Measurements from ENCODE around the gene CCDC159.
A peak's percentile ranks its signal among the peaks of the same experiment; 100 is the strongest.
"Not testable (repeated sequence)": the region's sequence is repeated elsewhere in the genome, so short reads cannot be mapped to it uniquely, and the experiment has no call there.

Gene CCDC159

DNA sequence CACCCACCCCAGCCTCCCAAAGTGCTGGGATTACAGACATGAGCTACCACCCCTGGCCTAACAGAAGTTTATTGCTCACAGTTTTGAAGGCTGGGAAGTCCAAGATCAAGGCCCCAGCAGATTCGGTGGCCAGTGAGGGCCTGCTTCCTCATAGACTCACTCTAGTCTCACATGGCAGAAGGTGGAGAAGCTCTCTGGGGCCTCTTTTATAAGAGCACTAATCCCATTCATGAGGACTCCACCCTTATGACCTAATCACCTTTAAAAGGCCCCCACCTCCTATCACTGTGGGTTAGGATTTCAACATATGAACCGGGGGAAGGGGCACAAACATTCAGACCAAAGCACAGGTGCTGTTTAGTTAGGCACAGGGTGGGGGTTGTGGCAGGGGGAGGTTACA, 21.2 kb downstream of the CCDC159 start:
- no peak for DNase-seq (ENCODE audit: low spot score)

DNA sequence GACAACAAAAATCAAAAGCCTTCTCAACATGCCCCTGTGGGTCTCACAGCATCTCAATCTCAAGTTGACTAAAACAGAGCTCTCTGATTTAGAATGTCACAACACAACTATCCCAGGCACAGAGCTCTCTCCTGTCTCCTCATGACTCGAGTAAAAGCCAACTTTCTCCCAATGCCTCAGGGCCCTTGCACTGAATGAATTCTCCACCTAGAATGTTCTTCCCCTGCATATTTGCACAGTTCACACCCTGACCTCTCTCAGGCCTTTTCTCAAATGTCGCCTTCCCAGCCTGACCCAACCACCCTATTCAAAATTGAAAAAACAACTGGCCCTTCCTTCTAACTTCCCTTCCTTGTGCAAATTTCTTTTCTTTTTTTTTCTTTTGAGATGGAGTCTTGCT, 24.4 kb downstream of the CCDC159 start:
- DNase-seq (ENCODE audit: low spot score) = no peak

DNA sequence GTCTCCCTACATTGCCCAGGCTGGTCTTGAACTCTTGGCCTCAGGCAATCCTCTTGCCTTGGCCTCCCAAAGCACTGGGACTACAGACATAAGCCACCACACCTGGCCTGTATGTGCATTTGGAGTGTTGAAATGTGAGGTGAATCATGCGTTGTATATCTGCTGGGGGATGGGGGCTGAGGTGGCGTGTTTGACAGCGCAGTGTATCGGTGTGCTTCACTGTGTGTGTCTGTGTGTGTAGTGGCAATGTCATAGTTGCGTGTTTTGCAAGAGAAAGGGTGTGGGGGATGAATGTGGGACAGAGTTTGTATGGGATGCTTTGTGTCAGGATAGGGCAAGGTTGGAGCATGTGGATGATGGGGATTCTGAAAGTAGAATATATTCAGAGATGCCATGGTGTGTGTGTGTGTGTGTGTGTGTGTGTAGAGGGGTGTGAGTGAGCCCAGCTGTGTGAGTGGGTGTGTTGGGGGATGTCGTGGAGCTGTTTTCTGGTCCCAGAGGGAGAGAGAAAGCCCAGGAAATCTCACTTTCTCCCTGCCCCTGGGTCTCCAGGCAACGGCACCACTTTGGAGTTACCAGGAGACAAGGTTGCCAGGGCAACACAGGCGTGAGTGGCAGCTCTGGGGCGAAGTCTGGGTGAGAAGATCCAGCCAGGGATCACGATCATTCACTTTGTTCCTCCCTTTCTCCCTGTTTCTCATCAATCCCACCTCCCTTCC, 27.0 kb downstream of the CCDC159 start:
- no peak for DNase-seq (ENCODE audit: low spot score)

DNA sequence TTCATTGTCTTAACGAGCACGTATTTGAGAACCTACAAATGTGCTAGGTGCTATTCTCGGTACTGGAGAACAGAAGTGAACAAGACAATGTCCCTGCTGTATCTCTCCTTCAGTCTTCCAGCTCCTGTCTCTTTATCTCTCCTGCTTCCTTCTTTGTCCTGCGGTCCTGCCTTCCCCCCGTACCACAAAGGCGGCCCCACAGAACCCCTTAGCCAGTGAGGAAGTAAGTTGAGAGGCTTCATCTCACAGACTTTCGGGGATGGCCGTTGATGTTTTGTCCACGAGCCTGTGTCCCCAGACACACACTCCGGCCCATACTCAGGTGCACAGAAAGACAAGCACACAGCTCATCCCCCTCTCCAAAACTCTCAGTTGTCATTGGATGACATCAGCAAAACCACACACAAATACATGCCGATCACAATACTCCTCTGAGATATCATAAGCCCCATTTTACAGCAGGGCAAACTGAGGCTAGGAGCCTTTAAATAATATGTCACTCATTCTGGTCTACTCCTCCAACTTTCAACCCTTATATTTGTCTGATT, 27.6 kb downstream of the CCDC159 start:
- DNase-seq (ENCODE audit: low spot score) = no peak

DNA sequence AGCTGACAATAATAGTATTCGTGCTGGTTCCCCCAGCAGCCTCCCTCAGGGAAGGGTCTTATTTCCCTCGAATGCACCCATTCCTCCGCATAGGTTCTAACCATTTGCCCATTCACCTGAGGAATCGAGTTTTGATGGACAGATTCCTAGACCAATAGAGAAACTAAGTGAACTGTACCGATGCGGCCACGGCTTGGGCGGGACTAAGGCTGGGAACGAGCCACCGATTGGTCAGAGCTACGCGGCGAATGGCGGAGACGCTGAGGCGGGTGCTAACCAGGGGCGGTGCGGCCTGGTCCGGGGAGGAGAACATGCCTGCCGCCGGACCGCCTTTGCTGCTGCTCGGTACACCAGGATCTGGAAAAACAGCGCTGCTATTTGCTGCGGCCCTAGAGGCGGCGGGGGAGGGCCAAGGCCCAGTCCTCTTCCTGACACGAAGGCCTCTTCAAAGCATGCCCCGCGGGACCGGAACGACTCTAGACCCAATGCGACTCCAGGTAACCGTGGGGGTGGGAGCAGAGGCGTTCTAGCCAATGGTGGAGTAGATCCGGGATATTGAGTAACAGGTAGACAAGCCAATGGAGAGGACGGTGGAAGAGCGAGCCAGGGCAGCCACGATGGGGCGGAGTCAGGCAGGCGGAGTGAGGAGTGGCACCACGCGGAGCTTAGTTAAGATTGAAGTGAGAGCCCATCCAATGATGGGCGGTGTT, 28.3 kb downstream of the CCDC159 start, which contains the start of gene SWSAP1:
TSS of gene SWSAP1 (plus strand) at position 234 of the 710 bp plus-strand sequence. CDS start at position 249, 15 bp downstream.
- peak; percentile 99 for DNase-seq (ENCODE audit: low spot score)

DNA sequence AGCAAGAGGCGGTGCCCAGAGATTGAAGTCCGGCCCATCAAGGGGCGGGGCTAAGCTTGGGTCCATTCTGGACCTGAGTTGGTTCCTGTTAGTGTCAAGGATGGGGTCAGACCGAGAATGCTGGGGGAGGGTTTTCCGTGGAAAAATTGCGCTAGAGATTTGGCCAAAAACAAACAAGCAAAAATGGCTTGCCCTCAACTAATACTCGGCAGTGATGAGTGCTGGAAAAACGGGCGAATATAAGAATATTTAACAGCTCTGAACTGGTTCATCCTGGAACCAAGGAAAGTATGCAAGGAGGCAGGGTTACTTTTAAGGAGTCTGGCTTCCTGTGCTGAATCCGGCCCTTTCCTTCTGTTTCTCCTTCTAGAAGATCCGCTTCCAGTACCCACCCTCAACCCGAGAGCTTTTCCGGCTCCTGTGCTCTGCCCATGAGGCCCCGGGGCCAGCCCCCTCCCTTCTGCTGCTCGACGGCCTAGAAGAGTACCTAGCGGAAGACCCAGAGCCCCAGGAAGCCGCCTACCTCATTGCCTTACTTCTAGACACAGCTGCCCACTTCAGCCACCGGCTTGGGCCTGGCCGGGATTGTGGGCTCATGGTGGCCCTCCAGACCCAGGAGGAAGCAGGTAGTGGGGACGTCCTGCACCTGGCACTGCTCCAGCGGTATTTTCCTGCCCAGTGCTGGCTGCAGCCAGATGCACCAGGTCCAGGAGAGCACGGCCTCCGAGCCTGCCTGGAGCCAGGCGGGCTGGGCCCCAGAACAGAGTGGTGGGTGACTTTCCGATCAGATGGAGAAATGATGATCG, 29.0 kb downstream of the CCDC159 start:
- DNase-seq (ENCODE audit: low spot score) = no peak

DNA sequence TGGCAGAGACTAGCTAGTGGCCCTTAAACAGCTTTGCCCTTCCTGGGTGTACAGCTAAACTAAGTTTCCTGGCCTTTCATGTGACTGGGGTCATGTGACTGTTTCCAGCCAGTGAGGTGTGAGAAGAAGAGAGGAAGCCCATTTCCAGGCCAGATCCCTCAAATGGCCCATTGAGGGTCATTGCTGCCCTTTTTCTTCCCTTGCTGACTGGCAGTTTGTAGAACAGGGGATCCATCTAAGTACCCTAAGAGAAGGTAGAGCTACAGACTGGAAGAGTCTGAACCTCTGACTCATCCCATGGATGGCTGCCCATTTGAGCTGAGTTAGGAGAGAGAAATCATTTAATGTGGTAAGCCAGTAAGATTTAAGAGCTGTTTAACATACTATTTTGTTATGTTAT, 30.9 kb downstream of the CCDC159 start:
- no peak for DNase-seq (ENCODE audit: low spot score)

DNA sequence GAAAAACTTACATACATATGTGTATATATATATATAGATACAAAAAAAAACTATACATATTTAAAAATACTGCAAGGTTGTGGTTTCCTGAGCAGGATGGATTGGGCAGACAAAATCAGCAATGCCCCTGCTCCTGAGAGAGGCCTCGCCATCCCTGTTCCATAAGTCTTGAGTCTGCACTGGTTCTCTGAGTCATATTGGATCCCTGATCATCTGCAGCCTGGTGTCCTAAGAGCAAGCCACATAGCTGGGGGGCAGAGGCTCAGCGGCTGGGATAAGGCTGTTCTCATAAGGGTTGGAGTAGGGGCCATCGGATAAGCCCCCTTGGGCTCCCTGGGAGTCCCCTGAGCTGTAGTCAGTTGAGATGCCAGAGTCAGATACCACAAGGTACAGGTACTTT, 31.4 kb downstream of the CCDC159 start:
- no peak for DNase-seq (ENCODE audit: low spot score)

DNA sequence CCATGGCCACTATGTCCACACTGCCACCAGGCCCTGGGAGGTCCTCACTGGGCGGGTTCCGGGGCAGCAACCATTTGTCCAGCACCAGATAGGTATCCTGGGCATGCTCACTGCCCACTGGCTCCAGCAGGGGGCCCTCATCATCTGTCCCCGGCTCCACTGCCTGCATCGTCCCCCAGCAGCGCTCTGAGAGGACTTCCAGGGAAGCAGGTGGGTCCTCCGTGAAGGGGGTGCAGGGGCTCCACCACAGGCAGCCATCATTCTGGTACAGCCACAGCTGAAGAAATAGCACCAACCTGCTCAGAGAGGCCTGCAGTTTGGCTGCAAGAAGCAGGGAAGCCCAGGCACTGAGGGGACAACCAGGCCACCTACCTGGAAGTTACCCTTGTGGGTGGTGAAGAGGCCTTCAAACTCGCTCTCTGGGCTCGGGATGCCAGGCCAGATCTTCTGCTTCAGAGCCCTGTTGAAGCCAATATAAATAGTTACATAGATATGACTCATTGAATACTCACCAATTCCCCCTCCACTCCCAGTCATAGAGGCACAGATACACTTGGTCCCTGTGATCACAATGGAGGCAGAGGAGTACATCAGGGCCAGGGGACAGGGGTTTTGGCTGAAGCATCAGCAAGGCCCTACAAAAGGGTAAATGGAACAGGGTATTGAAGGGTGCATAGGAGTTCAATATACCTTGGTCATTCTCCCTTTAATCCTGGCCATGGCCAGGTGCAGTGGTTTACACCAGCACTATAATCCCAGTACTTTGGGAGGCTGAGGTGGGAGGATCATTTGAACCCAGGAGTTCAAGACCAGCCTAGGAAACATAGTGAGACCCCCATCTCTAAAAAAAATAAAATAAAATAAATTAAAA, 32.2 kb downstream of the CCDC159 start:
- DNase-seq (ENCODE audit: low spot score) = peak; percentile 54

DNA sequence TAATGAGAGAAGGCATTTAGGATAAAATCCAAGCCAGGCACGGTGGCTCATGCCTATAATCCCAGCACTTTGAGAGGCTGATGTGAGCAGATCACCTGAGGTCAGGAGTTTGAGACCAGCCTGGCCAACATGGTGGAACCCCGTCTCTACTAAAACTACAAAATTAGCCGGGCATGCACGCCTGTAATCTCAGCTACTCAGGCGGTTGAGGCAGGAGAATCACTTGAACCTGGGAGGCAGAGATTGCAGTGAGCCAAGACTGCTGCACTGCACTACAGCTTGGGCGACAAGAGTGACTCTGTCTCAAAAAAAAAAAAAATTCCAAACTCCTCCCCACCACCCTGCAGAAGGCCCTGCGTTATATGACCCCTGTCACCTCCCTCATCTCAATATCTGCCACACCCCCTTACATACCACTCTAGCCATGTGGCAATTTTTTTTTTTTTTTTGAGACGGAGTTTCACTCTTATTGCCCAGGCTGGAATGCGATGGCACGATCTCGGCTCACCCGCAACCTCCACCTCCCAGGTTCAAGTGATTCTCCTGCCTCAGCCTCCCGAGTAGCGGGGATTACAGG, 33.0 kb downstream of the CCDC159 start:
- not testable (repeated sequence) for DNase-seq (ENCODE audit: low spot score)

DNA sequence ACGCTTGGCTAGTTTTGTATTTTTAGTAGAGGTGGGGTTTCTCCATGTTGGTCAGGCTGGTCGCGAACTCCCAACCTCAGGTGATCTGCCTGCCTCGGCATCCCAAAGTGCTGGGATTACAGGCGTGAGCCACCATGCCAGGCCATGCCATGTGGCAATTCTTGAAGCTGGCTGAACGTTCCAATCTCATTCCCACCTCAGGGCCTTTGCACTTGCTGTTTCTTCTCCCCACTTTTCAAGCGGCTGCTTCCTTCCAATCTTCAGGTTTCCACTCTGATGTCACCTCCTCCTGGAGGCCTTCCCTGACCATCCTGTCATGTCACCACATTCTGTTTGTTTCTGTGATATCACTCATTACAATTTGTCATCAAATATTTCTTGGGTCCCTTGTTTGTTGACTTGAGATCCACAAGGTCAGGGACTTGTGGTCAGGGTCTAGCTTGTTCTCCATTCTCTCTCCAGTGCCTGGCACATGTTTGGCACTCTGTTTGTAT, 33.6 kb downstream of the CCDC159 start:
- DNase-seq (ENCODE audit: low spot score) = no peak

DNA sequence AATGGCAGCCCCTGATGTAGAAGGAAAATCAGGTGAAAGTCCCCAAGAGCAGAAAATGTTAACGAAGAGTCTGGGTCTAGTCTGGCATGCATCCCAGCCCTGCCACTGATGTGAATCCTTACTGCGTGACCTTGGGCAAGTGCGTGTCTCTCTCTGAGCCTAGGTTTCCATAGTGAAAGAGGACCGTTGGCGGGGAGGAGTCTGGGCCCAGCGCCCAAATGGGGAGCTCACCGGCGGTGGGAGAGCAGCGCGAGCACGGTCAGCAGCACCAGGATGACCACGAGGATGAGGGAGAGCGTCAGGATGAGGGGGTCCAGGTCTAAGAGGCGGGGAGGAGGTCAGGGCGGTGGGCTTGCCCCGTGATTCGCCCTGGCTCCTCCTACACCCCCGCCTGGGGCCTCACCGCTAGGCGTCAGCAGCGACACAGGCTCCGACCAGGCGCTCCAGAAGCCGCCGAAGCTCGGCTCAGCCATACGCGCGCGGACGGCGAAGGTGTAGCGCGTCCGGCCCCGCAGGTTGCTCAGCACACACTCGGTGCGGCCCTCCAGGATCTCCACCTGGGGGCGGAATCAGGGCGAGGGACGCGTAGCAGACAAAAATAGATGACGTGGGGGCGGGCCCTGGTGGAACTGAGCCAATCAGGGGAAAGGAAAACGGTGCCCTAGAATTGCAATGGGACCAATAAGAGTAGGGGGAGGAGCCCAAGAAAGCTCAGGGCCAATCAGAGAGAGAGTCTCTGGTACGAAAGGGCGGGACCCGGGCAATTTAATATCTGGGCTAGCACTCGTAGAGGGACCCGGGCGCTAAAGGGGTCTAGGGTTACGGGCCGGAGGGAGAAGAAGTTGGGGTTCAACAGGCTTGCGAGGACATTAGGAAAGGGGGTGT, 34.6 kb downstream of the CCDC159 start:
- peak; percentile 97 for DNase-seq (ENCODE audit: low spot score)

DNA sequence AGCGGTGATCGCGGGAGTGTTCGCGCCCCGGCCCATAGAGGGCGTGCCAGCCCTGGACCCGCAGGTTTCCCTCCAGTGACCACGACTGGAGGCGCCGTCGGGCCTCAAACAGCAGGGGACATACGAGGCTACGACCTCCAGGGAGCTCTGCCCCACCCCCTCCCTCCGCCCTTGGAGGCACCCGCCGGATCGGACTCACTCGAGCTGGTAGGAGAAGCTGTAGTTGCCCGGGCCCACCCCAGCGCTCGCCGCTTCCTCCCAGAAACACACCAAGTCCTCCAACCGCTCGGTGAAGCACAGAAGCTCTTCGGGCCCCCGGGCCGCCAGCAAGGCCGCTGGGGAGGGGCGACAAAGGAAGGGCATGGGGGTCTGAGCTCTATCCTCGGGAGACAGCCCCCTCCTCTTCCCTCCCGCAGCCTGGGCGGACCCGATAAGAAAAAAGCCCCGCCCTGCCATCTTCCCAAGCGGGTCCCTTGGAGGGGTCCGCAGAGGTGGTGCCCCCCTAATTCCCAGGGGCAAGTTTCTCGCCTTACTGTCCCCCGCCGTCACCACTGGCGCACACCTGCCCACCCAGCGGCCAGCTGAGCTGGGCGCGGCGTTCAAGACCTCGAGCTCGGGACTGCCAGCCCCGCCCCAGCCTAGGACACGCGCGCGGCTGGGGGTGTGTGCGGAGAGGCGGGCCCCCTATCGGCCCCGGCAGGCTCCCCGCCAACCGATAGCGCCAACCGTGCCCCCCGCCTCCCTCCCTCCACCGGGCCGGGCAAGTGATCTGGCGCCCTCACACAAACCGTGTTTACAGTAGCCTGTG, 36.8 kb downstream of the CCDC159 start:
- DNase-seq (ENCODE audit: low spot score) = peak; percentile 66

DNA sequence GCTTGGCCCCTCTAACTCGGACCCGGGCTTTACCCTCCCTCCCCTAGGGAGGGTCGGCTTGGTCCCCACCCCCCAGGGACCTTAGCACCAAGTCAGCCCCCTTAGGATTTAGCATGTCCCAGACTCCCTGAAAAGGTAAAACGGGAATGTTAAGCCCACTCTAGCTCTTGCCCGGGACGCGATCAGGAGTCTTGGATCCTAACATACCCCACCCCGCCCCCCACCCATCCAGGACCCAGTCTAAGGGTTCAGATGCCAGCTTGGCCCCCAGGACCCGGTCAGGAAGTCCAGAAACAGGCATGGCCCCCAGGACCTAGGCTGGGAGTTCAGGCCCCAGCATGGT, 37.4 kb downstream of the CCDC159 start:
- no peak for DNase-seq (ENCODE audit: low spot score)

DNA sequence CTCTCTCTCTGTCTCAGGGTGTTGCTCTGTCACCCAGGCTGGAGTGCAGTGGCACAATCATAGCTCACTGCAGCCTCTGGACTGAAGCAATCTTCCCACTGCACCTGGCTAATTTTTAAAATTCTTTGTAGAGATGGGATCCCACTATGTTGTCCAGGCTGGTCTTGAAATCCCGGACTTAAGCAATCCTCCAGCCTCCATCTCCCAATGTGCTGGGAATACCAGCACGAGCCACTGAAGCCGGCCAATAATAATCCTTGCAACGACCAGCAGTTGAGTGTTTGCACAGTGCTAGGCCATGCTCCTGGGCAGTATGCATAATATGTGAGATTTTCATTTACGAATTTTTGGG, 38.4 kb downstream of the CCDC159 start:
- no peak for DNase-seq (ENCODE audit: low spot score)

DNA sequence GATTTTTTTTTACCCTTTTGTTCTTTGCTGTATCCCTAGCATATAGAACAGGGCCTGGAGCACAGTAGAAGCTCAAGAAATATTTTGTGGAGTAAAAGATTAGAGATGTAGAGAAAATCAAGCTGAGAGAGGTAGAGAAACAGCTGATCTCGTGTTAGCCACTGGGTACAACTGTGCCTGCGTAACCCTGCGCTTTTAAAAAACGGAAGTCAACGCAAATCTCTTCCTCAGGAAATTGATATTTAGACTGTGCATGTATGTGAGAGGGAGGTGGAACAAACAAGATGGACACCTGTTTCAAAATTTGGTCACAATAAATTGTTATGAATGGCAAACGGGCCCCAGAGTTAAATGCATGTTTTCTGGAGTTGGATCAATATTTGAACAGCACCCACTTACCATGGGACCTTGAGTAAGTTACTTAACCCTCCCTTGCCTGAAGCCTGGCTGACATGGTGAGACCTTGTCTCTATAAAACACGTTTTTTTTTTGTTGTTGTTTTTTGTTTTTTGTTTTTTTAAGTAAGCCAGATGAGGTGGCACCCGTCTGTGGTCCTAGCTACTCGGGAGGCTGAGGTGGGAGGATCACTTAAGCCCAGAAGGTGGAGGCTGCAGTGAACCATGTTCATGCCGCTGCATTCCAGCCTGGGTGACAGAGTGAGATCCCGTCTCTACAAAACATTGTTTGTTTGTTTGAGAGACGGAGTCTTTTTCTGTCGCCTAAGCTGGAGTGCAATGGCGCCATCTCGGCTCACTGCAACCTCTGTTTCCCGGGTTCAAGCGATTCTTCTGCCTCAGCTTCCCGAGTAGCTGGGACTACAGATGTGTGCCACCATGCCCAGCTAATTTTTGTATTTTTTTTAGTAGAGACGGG, 41.1 kb downstream of the CCDC159 start:
- no peak for DNase-seq (ENCODE audit: low spot score)

DNA sequence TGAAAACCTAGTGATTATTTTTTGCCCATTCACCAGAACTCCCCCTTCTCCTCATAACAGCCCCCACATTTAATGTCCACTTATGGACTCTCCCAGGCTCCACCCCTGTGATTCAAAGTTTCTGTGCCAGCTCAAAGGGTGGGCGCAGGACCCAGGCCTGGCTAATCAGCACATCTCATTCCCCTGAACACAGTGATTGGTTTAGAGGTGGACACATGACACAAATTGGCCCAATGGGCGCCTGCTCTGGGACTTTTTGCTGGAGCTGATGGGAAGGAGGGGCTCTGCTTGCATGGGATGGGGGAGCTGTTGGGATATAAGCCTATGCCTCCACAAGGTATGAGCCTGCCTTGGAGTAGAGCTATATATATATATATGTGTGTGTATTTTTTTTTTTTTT, 44.0 kb downstream of the CCDC159 start:
- no peak for DNase-seq (ENCODE audit: low spot score)

DNA sequence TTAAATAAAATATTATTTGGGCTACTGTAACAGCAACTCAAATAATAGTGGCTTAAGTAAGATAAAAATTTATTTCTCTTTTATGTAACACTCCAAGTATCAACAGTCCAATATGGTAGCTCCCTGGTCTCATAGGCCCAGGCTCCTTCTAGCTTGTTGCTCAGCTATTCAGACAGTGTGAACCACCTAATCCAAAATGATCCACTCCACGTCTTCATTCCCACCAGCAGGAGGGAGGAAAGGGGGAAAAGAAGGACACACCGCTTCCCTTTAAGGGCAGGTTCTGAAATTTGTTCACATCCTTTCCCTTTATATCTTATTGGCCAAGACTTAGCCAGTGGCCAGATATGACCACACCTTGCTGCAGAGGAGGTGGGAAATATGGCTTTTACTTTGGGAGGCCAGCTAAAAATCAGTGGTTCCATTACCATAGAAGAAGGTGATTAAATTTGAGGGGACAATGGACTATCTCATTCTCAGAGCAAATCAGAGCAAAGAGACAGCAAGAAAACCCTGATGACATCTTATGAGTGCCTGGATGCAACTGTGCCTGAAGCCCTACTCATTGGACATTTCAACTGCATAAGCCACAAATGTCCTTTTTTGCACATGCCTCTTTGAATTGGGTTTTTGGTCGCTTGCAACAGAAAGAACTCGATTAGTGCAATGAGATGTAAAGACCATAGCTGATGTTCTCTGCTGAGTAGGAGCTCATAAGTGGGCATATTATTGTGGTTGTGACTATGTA, 44.8 kb downstream of the CCDC159 start:
- DNase-seq (ENCODE audit: low spot score) = no peak
